Upper lobe of left lung (tissue), 4 donors: ENCODE results near the gene SYCE3.

Experiments used
- EP300 ChIP-seq, 4 donors: sonication (generic); formaldehyde crosslinking; IDR thresholded peaks; one replicate each; pipeline ENCODE4 v1.5.1; 2017; ENCODE audit warnings: antibody characterized with exemption in 4 of 4, control low read depth in 2 of 4
- POLR2A ChIP-seq, 4 donors: fragments of 450-650 bp; IDR thresholded peaks; one replicate each; pipeline ENCODE4 v1.5.1; 2016 to 2017; ENCODE audit warnings: antibody characterized with exemption in 4 of 4, mild to moderate bottlenecking in 2 of 4
- TF ChIP-seq, protein P1 (sequence below), 6 experiments: fragments of 450-650 bp in 4 of 6; fragments of 200-600 bp in 2 of 6; sonication (generic) in 2 of 6; IDR thresholded peaks; one replicate each; pipeline ENCODE4 v1.5.1; 2016 to 2019; ENCODE audit warnings: antibody characterized with exemption in 6 of 6

DNA sequence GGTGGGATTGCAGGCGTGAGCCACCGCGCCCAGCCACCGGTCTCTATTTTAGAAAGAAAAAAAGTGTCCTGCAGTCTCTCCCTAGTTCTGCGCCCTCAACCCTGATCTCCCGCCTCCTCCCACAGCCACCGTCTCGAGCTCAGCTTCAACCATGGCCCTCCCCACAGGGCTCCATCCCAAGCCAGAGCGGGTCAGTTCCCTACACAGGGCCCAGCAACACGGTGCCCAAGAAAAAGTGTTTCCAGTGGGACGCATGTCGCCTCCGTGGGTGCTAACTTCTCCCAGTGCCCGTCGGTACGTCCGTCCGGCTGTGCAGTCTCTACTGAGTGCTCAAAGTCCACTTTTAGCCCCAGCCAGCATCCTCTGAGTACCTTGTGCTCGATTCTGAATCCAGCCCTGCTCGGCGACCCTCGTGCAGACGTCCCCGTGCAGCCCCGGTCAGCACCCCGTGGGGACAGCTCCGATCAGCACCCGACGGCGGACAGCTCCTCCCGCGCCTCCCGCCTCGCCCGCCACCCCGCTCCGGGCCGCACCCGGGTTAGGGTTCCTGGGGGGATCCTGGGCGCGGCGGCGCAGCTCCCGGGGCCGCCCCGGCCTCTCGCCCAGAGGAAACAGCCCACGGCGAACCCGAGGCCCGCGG lies 37.2 kb upstream of the SYCE3 start:
- TF ChIP-seq, protein P1, sequence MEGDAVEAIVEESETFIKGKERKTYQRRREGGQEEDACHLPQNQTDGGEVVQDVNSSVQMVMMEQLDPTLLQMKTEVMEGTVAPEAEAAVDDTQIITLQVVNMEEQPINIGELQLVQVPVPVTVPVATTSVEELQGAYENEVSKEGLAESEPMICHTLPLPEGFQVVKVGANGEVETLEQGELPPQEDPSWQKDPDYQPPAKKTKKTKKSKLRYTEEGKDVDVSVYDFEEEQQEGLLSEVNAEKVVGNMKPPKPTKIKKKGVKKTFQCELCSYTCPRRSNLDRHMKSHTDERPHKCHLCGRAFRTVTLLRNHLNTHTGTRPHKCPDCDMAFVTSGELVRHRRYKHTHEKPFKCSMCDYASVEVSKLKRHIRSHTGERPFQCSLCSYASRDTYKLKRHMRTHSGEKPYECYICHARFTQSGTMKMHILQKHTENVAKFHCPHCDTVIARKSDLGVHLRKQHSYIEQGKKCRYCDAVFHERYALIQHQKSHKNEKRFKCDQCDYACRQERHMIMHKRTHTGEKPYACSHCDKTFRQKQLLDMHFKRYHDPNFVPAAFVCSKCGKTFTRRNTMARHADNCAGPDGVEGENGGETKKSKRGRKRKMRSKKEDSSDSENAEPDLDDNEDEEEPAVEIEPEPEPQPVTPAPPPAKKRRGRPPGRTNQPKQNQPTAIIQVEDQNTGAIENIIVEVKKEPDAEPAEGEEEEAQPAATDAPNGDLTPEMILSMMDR (IDR thresholded peaks at IDR 0.05) = no peak
- TF ChIP-seq EP300 (IDR thresholded peaks at IDR 0.05) = no peak
- no peak for TF ChIP-seq POLR2A (IDR thresholded peaks at IDR 0.05)
